C4-2B (cell line): Measurements from ENCODE around the gene RAB14.
"Not testable (repeated sequence)": the region's sequence is repeated elsewhere in the genome, so short reads cannot be mapped to it uniquely, and the experiment has no call there.

Experiments used
- H3K27ac ChIP-seq: fragments of 450-650 bp; 2 replicates; pipeline ENCODE4 v1.5.1; 2017
- CTCF ChIP-seq: fragments of 450-650 bp; conservative IDR thresholded peaks from 2 replicates; pipeline ENCODE4 v1.5.1; 2017; ENCODE audit warnings: mild to moderate bottlenecking
- ZFX ChIP-seq: fragments of 450-650 bp; IDR thresholded peaks from 2 replicates; pipeline ENCODE4 v1.6.1; 2017

RAB14 gene

DNA sequence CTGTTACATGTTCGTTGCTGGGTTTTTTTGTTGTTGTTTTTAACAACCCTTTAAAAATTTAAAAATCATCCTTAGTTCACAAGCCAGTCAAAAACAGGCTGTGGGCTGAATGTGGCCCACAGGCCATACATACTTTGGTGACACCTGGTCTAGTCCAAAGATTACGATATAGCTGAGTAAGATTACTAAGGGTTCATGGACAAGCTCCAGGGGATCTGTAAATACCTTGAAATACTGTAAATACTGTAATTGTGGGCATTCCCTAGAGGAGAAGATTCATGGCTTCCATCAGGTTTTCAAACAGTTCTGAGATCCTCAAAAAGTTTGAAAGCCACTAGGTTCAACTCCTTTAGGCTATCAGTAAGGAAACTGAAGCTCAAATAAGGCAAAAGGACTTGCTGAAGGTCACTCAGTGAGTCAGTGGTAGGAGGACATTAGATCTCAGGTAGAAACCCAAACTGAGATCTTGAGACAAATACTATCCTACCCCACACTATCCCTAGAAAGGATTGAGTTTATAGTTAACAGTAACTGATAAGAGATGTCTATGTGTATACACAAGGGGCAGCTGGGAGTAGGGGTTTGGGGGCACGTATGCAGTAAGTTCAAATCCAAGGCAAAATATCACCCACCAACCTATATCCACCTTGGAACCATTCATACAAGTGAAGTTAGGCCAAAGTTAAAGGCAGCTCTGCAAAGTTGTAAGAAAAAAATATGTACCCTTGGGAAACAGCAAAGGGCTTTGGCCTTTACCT lies 17.8 kb downstream of the RAB14 start:
- no peak overlapping the region for H3K27ac ChIP-seq
- TF ChIP-seq ZFX = no peak
- TF ChIP-seq CTCF = no peak

- TF ChIP-seq CTCF = no peak
- no peak for TF ChIP-seq ZFX
- no peak overlapping the region for H3K27ac ChIP-seq
Observed at GRCh38 chr9:121182989-121183388, 18.7 kb downstream of the RAB14 start.

DNA sequence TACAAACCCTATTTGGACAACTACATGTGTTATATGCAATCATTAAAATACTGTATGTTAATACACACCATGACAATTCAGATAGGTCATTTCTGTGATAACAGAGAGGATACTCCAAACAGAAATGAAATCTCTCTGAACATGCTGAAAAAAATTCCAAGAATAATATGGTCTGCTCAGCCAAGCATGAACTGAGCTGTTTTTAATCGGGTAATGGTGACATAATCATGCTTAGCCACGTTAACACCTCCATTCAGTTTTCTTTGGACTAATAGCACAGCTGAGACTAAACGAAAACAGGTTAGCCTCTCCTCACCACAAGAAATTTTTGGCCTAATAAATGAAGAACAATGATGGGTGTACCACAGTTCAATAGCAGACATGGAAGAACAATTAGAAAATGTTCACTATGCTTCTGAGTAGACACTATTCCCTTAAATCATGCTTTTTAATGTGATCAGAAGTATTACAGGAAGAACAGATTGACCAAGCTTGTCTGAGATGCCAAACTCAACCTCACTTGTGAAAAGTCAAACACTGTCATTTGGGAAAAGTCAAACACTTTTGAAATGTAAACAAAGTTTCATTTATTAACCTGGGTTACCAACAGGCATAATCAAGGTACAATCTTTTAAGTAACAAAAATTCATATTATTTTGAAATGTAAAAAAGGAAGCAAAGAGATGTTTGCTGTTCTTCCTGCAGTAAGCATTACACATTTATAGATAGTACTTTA lies 19.4 kb downstream of the RAB14 start:
- no peak overlapping the region for H3K27ac ChIP-seq
- TF ChIP-seq ZFX (no peak), CTCF (no peak)

DNA sequence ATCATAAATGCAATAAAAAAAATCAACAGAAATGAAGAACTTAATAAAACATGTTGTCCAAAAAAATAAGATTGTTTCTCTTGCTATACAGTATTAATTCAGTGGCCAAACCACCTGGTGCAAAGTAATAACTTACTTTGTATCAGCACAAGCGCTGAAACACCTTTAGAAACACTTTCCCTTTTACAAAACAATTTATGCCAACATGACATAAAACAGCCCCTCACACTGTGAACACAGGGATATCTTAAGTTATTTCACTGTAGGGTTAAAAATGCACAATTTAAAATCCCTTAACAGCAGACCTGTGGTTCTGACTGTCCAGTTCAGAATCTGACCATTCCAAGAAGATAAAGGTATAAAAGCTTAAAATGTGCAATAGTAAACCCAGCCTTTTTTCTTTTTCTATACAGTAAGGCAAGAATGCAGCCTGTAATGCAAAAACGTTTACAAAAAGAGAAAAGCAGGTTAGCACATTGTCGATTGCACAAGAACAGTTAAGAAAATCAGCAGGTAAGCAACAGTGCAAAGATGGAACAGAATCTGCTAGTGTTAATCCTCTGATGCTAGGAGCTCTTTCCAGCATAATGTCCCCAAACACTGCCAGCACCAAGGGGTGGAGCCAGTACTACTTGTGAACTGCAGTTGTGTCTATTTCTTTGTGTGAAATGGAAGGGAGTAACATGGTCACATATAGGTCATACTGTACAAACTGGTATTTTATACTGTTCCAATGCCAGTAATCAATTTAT lies 21.6 kb downstream of the RAB14 start:
- TF ChIP-seq CTCF (no peak), ZFX (no peak)
- H3K27ac ChIP-seq = no peak overlapping the region

GRCh38 chr9:121179373-121179721 lies 22.3 kb downstream of the RAB14 start:
- not testable (repeated sequence) for H3K27ac ChIP-seq

DNA sequence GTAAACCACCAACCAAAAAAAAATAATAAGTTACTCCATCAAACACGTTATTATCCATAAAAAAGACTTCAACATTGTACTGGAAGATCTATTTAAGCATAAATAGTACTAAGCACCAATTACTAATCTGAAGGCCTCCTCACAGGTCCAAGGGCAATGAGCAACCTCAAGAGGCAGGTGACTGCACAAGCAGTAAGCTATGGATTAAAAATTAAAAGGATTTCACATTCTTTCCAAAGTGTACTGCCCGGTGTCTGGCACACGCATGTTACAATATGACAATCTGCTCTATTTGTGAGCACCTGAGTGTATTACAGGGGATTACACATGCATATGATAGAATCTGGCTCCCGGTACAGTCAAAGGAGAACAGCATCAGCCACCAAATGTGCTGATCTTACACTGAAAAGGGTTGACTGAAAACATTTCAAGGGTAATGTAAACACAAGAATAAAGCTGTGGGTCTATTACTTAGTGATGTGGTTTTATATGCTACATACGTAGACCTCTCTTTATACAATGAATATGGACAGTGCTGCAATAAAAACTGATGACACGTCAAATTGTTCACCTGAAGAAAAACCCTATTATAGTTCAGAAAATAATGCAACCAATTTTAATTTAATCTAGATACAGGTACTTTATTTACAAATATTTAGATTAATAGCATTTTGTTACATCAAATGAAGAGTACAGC lies 22.8 kb downstream of the RAB14 start:
- TF ChIP-seq CTCF = no peak
- no peak for TF ChIP-seq ZFX

DNA sequence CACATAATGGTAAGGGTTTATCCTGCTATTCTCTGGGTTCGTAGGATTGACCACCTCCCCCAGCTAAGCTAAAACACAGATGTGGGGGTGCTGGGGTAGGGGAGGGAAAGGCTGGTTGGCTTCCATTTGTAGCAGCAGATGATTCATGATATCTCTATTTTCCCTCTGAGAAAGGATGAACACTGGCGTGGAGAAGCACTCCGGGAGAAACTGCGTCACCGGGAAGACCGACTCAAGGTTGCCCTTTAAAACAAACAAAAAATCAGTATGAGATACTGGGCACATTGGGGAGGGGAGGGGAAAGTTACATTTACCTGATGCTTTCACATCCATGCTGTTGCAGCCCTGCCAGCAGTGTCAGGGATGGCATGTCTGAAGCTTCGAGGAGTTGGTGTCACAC lies 28.2 kb downstream of the RAB14 start:
- TF ChIP-seq ZFX = no peak
- TF ChIP-seq CTCF = no peak
- H3K27ac ChIP-seq = no peak overlapping the region

More for the DNA sequence above, 22.8 kb downstream of the RAB14 start:
- H3K27ac ChIP-seq = no peak overlapping the region
